ENCODE measurements around the gene KLHL20.

DNA sequence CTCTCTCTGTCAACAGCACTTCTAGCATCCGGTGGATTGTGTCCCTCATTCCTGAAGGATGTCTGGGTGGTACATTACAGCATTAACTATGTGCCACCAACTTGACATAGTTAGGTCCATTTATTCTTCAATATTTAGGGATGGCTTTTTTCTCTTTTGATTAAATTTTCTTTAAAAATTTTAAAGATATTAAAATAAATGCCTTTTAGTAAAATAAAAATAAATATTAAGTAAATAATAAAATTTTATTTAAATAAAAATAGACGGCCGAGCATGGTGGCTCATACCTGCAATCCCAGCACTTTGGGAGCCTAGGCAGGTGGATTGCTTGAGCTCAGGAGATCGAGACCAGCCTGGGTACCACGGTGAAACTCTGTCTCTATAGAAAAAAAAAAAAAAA is 9.7 kb upstream of the KLHL20 start:
- TF ChIP-seq, protein P1, sequence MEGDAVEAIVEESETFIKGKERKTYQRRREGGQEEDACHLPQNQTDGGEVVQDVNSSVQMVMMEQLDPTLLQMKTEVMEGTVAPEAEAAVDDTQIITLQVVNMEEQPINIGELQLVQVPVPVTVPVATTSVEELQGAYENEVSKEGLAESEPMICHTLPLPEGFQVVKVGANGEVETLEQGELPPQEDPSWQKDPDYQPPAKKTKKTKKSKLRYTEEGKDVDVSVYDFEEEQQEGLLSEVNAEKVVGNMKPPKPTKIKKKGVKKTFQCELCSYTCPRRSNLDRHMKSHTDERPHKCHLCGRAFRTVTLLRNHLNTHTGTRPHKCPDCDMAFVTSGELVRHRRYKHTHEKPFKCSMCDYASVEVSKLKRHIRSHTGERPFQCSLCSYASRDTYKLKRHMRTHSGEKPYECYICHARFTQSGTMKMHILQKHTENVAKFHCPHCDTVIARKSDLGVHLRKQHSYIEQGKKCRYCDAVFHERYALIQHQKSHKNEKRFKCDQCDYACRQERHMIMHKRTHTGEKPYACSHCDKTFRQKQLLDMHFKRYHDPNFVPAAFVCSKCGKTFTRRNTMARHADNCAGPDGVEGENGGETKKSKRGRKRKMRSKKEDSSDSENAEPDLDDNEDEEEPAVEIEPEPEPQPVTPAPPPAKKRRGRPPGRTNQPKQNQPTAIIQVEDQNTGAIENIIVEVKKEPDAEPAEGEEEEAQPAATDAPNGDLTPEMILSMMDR (IDR thresholded peaks at IDR 0.05), result no peak
- TF ChIP-seq POLR2A (IDR thresholded peaks at IDR 0.05), result no peak
